Measurements from ENCODE around the gene ADAMTS13.
"Not testable (repeated sequence)": the region's sequence is repeated elsewhere in the genome, so short reads cannot be mapped to it uniquely, and the experiment has no call there.

Gene ADAMTS13

DNA sequence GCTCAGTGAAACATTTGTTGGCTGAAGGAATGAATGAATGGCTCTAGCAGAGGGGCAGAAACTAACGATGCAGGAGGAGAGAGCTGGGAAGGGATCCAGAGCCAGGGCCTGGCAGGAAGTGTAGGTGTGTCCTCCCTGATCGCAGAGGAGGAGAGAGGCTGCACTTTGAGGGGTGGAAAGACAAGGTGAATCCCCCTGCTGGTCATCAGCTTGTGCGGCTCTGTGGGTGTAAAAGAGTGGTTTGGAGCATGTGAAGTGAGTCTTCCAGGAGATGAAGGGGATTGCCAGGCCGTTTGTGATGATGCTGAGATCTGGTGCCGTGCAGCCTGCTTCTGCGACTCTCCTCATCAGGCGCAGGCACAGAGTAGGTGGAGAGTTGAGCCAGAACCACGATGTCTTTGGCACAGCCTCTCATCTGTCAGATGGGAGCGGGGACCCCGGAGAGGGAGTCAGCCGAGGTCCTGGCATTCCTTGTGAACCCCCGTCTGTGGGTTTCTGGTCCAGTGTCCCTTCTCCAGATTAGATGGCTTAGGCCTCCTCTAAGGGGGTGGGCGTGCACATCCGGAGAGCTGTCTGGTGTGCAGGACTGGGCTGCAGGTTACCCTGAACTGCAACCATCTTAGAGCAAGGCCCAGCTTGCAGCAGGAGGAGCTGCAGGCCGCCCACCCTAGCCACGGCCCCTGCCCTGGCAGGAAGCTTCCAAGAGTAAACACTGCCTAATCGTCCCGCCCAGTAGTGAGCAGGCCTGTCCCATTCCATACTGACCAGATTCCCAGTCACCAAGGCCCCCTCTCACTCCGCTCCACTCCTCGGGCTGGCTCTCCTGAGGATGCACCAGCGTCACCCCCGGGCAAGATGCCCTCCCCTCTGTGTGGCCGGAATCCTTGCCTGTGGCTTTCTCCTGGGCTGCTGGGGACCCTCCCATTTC lies at the start of gene ADAMTS13:
TSS of gene ADAMTS13 (plus strand) at position 753 of the 928 bp plus-strand sequence. CDS start at position 830, 77 bp downstream.
- no peak for DNase-seq

DNA sequence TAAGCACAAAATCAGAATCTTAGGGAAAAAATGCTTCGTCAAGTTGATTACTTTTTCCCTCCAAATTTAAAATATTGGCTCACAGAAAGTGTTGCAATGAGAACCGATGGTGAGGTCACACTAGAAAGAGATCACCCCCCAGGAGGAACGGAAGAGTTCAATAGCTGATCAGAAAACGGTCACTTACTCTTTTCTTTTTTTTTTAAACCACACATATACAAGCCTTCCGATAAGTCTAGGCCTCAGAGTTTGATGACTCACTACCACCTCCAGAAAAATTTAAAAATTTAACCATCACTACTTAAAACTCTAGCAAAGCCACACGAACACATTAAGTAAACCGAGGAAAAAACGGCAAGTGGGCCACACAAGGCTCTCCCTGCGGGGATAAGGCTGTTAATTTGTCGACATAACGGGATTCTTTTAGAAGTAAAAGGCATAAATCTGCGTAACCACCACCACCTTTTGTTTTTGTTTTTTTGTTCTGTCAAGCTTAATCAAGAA lies 47.5 kb upstream of the ADAMTS13 start:
- DNase-seq: no peak

DNA sequence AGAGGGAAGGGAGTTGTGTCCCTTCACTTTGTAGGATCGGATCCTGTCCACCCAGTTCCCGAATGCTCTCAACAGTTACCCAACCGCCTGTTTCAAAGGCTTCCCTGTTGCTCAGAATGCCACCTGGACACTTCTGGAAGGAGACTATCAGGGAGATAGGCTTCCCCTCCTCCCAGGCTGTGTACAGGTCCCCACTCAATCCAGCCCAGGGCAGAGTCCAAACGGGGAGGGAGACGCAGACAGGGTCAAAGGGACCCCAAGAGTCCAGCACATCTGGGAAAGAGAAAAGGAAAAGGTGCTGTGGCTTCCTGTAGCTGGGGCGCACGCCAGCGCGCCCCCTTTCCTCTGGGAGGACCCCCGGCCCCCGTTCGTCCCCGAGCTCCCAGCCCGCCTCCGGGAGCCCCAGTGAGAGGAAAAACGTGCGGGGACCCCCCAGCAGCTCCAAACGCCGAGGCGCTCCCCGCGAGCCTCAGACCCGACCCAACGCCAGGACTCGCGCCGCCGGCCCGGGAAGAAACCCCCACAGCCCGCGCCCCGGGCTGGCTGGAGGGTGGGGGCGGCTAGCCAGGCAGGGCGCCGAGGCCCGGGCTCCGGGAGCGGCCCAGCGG lies 46.9 kb upstream of the ADAMTS13 start:
- no peak for DNase-seq

DNA sequence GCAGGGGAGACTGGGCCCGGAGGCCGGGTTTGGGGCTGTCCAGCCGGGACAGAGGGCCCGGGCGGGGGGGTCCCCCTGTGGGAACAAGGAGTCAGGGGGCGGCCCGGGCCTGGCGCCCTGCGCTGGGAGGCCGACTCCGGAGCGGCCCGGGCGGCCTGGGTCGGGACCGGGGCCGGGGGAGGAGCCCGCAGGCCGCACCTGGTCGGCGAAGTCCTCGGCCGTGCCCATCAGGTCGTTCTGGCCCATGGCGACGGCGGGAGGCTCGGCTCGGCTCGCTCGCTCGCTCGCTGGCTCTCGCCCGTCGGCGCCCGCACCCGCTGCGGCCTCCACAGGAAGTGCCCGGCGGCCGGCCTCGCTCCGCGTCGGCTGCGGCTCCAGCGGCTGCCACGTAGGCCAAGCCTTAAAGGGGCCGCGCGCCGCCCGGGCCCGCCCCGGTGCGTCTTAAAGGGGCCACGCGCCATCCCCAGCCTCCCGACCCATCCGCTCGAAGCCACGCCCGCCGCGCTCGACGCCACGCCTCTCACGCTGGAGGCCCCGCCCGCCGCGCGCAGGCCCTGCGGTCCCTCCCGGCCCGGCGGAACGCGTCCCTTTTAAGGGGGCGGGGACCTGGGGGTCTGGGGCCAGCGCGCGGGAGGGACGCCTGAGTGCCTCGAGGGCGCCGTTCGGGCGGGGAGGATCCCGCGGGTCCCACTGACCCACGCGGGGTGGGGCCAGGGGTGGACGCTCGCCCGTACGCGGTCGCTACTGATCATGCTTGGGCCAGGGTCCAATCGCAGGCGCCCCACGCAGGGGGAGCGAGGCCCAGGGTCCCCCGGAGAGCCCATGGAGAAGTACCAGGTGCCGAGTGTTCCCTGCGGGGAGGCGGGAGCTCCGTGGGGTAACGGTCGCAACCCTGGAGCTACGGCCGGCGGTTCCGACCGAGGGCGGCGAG lies 46.2 kb upstream of the ADAMTS13 start, which contains the start of the genes STKLD1 and SURF4:
TSS of gene STKLD1 (plus strand) at position 643 of the 931 bp plus-strand sequence. CDS start at position 751, 108 bp downstream.
TSS of gene SURF4 (minus strand) at position 337 of the 931 bp plus-strand sequence. CDS start at position 246, 91 bp downstream.
- DNase-seq: peak; percentile 93

DNA sequence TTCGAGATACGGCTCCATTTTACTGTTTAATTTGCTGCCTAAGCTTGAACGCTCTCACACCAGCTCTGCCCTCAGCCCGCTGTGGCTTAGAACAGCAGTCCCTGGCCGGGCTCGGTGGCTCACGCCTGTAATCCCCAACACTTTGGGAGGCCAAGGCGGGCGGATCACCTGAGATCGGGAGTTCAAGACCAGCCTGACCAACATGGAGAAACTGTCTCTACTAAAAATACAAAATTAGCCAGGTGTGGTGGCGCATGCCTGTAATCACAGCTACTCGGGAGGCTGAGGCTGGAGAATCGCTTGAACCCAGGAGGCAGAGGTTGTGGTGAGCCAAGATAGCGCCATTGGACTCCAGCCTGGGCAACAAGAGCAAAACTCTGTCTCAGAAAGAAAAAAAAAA lies 44.9 kb upstream of the ADAMTS13 start:
- not testable (repeated sequence) for DNase-seq

DNA sequence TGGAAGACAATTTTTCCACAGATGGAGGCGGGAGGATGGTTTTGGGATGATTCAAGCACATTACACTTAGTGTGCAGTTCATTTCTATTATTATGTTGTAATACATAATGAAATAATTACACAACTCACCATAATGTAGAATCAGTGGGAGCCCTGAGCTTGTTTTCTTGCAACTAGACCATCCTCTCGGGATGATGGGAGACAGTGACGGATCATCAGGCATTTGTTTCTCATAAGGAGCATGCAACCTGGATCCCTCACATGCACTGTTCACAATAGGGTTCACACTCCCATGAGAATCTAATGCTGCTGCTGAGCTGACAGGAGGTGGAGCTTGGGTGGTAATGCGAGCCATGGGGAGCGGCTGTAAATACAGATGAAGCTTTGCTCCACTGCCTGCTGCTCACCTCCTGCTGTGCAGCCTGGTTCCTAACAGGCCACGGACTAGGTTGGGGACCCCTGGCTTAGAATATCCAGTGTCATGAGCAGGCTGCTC lies 44.4 kb upstream of the ADAMTS13 start:
- no peak for DNase-seq

DNA sequence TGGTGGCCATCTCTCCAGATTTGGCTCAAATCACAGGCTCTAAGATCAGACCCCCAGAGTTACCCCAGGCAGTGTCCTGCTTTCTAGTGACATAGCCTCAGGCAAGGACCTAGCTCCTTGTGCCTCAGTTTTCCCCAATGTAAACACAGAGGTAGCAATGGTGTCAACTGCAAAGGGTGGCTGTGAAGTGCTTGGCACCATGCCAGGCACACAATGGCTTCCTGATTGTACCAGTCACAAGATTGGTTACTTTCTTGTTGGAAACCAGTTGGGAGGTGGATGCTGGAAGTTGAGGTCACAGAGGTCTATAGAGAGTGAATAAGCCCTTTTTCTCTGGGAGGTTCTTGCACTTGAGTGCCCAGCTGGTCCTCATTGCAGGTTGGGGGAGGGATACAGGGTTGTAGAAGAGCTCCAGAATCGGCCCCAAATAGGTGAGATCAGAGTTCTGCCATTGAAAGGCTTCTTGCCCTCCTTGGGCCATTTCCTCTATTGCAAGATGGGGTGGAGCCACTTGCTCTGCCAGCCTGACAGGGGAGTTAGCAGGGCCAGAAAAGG lies 43.7 kb upstream of the ADAMTS13 start:
- DNase-seq: no peak

DNA sequence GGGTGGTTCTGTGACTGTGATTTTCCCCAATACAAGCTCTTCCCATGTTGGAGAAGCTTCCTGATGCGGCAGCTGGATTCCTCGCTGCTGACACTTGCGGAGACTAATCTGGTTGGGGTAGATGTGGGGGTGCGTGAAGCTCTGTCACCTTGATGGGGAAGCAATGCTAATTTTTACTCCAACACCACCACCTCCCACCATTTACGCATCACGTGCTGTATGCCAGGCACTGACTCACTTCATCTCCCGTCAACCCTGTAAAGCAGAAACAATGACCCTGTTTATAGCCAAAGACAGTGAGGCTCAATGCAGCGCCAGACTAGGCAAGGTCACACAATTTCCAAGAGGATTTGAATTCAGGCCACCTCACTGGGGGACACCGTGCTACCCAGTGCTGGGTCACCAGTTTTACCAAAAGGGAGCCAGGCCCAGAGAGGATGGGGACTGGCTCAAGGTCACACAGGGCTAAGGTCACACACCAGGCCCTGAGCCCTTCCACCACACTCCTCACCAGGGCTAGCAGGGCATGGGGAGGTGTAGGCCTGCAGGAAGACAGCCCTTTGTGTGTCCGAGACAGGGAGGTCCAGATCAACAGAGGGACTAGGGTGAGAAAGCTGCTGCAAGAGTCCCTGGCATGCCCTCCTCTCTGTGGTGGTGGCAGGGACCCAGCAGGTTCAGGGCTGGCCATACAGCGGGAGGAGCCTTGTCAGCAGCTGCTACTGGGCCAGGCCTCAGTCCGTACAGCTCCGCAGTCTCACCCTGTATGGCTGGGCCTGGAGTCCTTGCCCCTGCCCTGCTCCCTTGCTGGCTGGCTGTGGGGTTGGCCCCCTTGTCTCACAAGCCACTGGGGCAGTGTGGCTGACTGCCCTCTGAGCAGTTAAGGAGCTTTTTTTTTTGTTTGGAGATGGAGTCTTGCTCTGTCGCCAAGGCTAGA lies 42.7 kb upstream of the ADAMTS13 start:
- DNase-seq: no peak

DNA sequence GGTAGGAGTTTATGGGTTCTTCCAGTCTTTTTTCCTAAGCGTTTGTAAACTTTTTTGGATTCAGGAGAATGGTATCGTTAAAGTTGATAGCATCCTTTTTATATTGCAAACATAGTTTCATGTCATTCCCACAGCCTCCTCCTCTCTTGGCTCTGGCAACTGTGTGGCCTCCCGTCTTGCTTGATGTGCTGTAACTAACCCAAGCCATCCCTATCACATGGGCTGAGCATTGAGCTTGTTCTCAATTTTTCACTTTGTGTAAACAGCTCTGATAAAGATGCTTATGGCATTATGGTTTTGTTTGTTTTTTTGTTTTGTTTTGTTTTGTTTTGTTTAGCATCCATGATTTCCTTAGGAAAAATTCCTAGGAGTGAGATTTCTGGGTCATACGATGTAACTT lies 41.4 kb upstream of the ADAMTS13 start:
- DNase-seq: no peak

DNA sequence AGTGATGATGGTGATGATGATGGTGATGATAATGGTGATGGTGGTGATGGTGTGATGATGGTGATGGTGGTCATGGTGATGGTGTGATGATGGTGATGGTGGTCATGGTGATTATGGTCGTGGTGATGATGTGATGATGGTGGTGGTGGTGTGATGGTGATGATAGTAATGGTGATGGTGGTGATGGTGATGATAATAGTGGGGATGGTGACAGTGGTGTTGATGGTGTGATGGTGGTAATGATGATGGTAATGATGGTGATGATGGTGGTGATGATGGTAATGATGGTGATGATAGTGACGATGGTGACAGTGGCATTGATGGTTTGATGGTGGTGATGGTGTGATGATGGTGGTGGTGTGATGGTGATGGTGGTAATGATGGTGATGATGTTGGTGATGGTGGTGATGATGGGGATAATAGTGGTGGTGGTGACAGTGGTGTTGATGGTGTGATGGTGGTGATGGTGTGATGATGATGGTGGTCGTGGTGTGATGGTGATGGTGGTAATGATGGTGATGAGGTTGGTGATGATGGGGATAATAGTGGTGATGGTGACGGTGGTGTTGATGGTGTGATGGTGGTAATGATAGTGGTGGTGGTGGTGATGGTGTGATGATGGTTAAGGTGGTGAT lies 39.5 kb upstream of the ADAMTS13 start:
- no peak for DNase-seq

DNA sequence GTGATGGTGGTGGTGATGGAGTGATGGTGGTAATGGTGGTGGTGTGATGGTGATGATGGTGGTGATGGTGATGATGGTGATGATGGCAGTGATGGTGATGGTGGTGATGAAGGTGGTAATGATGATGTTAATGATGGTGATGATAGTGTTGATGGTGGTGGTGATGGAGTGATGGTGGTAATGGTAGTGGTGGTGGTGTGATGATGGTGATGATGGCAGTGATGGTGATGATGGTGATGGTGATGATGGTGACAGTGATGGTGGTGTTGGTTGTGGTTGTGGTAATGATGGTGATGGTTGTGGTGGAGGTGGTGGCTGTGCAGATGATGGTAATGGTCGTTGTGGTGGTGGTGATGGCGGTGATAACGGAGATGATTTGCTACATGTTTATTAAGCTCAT lies 38.7 kb upstream of the ADAMTS13 start:
- no peak for DNase-seq

DNA sequence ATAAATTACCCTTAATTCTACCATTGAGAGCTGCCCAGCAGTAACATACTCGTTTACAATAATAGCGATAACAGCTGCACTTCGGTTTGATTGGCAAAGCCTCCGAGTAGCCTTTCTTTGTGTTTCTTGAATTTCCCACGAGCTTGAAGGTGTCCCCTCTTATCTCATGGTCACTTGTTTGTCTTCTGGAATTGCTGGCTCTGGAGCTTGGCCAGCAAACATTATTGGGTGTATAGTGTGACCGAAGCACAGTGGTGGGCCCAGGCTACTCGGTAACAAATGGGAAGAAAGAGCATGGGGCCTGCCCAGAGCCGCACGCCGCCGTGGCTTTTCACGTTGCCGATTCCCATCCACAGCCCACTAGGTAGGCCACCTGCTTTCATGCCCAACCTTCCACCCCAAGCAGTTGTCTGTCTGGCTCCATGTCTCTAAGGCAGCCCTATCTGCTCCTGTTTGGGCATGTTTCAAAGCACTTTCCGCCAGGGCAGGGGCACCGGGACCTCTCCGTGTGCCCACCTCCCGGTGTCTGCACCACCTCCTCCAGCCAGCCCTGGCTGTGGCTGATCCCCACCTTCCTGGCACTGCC lies 37.3 kb upstream of the ADAMTS13 start:
- DNase-seq: no peak

DNA sequence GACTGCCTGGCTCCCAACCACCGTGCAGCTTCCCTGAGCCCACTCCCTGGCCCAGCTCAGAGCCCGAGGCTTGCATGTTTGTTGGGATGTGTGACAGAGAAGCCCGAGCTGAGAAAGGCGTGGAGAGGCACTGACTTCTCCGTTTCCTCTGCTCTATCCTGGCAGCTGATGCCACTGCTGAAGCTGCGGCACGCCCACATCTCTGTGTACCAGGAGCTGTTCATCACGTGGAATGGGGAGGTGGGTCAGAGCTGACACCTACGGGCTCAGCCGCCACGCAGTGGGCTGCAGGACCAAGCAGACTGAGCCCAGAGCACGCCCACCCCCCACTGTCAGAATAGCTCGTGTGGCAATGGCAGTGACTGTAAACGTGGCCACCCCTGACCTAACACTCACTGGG lies 36.7 kb upstream of the ADAMTS13 start:
- DNase-seq: no peak

DNA sequence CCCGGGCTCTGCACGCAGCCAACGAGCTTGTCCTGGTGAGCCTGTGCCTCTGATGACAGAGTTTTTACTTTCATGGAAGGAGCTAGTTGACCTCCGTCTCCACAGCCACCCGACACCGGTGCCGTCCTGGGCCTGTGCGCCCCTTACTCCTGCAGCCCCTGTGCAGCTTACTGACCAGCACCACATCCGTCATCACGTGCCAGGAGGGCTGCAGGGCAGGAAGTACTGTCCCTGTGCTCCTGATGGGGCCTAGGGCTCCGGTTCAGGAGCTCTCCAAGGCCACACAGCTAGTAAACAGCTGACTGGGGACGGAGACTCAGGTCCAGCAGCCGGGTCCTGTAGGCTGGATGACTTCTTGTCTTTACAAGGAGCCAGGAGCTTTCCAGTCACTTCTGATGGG lies 35.8 kb upstream of the ADAMTS13 start:
- DNase-seq: no peak

DNA sequence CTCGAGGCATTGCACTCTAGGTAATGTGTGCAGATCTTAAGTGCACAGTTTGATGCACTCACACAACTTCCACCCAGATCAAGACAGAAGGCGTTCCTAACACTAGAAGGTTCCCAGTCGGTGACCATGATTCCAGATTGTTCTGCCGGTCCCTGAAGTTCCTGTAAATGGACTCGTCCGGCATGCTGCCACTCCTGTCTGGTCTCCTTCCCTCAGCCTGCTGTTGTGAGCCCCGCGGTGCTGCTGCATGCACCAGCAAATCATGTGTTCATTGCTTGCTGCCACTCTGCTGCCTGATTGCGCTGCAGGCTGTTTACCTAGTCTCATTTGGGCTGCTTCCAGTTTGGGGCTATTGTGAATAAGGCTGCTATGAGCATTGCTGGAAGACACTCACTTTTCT lies 34.5 kb upstream of the ADAMTS13 start:
- DNase-seq: no peak

DNA sequence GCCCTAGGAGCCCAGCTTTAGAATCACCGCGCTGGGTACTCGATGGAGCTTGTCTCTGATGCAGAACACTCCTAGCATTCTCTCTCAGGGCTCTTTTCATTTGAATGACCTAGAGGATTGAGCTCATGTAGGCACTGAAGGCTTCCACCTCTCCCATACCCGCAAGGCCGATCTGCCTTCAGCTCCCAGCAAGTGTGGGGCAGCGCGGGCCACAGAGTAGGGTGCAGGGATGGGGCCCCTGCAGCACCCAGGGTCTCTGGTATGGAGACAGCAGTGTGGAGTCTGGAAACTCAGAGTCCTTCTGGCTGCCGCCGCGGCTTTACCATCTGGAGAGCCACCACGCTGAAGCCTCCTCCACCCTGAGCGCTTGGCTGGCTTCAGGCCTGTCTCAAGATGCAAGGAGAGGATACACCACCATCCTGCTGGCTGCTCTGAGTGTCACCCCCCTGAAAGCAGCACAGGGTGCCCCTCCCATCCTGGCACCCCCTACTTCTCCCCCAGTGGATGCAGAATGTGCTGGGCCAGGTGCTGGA lies 33.1 kb upstream of the ADAMTS13 start:
- DNase-seq: no peak

DNA sequence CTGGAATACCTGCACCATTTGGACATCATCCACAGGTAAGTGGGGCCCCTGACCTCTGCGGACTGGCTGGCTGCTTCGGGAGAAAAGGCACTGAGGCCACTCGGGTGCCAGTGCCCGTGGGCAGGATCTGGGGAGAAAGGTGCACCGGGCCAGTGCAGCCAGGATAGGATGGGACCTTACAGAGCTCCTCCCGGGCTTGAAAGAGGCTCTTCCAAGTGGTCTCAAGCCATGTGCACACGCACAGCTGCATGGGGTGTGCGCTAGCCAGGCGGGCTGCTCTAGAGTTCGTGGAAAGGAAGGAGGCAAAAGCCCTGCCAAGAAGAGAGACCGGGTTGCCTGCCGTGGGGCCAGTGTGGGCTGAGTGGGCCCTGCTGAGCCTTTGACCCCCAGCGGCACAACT lies 32.6 kb upstream of the ADAMTS13 start:
- no peak for DNase-seq

DNA sequence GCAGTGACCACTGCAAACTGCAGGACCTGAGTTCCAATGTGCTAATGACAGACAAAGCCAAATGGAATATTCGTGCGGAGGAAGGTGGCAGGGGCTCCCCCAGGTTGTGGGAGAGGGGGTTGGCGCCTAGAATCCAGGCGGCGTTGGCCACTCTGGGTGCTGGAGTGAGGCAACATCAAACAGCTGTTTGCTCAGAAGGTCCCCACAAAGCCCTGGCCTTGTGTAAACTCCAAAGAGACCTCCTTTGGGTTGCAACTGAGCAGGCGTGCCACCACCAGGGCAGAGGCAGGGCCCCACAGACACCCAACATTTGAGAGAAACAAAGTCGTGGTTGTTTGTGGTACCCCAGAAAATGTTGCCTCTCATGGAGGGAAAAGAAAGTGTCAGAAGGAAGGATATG lies 31.5 kb upstream of the ADAMTS13 start:
- no peak for DNase-seq

DNA sequence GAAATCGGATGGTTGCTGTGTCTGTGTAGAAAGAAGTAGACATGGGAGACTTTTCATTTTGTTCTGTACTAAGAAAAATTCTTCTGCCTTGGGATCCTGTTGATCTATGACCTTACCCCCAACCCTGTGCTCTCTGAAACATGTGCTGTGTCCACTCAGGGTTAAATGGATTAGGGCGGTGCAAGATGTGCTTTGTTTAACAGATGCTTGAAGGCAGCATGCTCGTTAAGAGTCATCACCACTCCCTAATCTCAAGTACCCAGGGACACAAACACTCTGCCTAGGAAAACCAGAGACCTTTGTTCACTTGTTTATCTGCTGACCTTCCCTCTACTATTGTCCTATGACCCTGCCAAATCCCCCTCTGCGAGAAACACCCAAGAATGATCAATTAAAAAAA lies 30.7 kb upstream of the ADAMTS13 start:
- DNase-seq: not testable (repeated sequence)

DNA sequence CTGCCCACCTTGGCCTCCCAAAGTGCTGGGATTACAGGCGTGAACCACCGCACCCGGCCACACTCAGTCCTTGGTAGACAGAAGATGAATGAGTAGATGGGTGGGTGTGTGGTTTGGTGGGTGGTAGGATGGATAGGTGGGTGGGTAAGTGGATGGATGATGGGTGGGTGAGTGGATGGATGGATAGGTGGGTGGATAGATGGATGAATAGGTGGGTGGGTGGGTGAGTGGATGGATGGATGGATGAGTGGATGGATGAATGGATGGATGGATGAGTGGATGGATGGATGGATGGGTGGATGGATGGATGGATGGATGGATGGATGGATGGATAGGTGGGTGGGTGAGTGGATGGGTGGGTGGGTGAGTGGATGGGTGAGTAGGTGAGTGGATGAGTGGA lies 29.9 kb upstream of the ADAMTS13 start:
- DNase-seq: not testable (repeated sequence)

All from hippocampal formation (tissue), 2 donors.